GM19455 (cell line): Measurements from ENCODE around the gene ZBTB47.

Source experiments
- ATAC-seq: cut with Tn5 transposase; IDR thresholded peaks from one replicate; pipeline ENCODE4 v1.9.1; 2021; ENCODE audit not compliant: unreplicated experiment

The ZBTB47 gene

DNA sequence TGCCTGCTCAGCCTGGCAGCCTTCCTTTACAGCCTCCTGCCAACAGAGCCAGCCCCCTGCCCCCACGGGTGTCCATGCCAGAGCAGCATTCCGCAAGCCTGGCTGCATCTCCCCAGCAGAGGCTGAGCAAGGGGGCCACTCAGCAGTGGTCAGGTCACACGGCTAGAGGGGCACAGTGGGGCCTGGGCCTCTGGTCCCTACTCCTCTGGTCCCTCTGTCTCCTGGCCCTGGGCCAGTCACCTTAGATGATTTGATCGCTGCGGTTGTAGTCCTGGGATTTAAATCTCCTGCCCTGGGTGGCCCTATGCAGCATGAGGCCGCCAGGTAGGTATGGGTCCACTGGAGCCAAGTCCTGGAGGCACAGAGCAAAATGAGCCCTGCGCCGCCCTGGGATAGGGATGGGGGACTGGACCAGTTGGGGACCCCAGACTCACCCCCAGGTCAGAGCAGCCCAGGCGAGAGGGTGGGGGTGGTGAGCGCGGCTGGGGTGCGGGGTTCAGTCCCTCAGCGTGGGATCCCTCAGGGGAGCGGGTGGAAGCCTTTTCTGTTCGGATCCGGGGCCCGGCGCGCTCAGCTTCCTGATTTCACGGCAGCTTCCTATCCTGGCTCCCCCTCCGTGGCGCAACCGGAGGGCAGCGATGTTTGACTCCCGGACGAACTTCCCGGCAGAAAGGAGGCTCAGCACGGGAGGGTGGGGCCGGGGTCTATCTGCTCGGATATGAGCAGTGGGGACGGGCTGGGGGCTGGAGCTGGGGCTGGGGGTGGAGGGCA lies at the start of gene ZBTB47:
Gene ZBTB47, plus strand, starts transcription at position 138 of the 771 bp plus-strand sequence. CDS start 4,659 bp downstream, outside the sequence.
- ATAC-seq, result no peak

DNA sequence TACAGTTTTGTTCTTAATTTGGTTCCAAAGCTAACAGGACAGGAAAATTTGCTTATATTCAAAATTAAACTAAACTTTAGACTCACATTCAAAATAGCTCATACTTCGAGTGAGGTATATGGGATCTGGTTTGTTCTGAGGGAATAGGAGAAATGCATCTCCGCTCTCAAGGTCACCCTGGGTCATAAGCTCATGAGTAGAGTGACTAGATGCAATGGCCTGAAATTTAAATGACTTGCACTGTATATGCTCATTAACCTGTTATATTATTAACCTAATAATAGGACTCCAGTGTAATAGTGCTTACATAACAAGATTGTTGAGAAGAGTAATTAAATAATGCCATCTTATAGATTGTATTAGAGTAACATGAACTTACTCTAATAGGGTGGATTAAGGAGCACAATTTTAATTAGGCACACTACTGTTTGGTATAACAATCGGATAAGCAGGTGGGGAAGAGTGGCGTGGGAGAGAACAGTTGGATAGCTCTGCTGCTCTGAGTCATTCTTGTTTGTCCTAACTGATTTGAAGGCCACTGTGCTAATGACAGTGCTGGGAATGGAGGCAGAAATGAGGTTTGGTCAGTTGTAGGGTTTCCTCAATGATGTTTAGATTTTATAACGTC lies 47.8 kb upstream of the ZBTB47 start:
- no peak for ATAC-seq

DNA sequence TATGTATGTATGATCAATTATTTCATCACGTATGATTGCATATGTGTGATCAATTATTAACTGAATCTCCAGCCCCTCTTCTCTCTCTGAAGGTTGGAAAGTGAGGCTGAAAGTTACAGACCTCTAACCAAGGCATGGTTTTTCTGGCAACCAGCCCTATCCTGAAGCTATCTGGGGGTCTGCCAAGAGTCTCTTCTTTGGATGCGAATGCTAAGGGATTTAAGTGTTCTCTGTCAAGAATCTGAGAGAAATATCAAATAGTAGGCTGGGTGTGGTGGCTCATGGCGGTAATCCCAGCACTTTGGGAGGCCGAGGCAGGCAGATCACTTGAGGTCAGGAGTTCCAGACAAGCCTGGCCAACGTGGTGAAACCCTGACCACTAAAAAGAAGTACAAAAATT lies 44.9 kb upstream of the ZBTB47 start:
- no peak for ATAC-seq

DNA sequence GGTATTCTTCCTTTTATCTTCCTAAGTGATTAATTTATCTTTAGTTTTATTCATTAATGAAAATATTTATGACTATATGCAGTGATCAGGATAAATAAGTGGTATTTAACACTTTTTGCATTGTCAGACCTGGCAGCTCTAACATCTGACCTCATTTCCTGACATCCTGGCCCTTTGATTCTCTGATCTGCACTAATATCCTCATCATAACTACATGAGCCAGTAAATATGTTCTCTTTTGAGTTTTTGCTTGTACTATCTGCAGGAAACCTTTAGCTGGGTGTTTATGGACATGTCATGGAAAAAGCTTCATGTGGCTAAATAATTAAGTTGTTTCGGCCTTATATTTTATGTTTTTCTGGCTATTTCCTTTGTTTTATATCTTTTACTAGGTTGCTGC lies 42.5 kb upstream of the ZBTB47 start:
- no peak for ATAC-seq

DNA sequence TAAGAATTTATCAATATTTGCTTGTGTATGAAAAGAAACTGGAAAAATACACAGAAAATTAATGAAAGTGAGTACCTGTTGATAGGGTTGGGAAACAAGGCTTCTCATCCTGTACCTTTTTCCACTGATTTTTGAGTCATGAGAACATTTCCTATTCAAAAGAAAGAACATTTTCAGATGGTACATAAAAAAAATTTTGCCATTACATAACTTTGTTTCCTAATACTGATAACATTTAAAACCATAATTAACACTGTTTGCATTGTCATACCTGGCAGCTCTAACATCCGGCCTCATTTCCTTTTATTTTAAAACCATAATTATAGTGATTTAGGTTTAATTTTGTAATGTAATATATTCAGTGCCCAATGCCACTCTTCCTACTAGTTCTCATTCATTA lies 41.3 kb upstream of the ZBTB47 start:
- ATAC-seq, result no peak

DNA sequence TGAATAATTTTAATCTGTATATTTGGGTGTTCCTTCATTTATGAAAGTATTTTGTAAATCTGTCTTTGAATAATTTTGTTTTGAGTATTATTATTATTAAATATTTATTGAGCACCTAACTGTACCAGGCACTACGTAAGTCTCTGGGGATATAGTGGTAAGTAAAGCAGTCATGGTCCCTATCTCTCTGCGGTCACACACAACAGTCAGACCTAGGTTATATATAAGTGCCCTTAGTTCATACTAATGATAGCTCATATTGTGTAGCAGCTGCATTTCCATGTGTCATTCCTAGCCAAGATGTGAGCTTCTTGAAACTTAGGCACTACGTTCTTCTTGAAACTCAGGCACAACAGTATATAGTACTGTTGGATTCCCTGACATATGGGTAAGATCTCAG lies 40.6 kb upstream of the ZBTB47 start:
- ATAC-seq, result no peak

DNA sequence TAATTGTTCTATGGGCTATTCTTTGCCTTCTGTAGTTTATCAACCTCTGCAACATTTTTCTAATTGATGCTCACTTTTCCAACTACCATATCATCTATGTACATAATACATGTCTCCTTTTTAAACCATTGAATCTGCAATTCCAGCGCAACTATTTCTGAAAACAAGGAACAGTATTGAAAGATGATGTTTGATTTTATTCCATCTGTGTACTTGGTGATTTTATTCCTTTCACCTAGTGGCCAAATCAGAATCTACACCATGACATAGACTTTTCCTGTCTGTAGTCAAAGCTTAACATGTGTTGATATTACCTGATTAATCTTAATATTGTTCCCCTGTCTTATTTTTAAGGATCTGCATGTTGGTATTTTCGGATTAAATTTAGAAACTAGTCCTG lies 40.0 kb upstream of the ZBTB47 start:
- no peak for ATAC-seq

DNA sequence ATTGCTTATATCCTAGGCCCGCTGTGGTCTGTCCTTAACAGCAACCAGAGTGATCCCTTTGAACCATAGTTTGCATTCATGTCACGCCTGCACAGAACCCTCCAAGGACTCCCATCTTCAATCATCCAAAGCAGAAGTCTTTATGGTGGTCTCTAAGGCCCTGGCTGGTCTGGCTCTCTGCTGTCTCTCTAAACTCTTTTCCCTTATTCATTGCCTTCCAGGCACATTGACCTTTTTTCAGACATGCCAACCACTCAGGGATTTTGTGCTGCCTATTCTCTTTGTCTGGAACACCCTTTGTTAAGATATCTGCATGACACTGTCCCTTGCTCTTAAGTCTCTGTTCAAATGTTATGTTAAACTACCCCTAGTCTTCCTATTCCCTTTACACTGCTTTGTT lies 21.9 kb upstream of the ZBTB47 start:
- ATAC-seq, result no peak

DNA sequence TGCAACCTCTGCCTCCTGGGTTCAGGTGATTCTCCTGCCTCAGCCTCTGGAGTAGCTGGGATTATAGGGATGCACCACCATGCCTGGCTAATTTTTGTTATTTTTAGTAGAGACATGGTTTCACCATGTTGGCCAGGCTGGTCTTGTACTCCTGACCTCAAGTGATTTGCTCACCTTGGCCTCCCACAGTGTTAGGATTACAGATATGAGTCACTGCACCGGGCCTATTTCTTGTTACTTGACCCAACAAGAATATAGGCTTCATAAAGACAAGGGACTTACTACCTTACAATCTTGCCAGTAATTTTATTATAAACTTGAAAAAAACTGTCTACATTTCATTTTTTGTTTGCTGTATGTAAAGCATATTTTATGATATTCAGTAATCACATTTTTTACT lies 21.4 kb upstream of the ZBTB47 start:
- no peak for ATAC-seq

DNA sequence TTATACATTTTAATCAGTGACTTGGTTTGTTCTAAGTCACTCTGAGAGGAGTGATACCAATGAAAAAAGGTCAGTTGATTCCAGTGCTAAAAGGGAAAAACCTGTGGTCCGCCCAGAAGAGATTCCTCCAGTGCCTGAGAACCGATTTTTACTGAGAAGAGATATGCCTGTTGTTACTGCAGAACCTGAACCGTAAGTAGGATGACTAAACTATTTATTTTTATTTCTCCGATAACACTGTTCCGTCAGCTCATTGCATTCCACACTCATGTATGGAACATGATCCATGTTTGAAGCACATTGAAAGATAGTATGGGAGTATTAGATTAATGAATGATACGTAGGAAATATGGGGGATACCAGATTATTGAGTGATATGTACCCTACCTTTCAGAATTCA lies 20.0 kb upstream of the ZBTB47 start:
- no peak for ATAC-seq

DNA sequence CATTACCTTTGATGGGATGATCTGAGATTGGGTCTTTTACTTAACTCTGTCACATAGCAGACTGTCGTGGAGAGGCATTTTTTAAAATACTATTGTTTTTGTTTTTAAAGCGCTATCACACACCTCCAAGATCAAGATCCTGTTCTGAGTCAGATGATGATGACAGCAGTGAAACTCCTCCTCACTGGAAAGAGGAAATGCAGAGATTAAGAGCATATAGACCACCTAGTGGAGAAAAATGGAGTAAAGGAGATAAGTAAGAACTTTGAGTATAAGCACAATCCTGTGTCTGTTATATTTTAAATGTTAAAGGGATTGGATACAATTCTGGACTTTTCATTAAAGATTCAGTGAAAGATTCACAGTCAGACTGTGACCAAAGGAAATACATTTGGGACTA lies 18.4 kb upstream of the ZBTB47 start:
- no peak for ATAC-seq

DNA sequence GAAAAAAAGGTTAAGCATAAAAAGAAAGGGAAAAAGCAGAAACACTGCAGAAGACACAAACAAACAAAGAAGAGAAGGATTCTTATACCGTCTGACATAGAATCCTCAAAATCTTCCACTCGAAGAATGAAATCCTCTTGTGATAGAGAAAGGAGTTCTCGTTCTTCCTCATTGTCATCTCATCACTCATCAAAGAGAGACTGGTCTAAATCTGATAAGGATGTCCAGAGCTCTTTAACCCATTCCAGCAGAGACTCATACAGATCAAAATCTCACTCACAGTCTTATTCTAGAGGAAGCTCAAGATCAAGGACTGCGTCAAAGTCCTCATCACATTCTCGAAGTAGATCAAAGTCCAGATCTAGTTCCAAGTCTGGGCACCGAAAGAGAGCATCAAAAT lies 16.5 kb upstream of the ZBTB47 start:
- no peak for ATAC-seq

DNA sequence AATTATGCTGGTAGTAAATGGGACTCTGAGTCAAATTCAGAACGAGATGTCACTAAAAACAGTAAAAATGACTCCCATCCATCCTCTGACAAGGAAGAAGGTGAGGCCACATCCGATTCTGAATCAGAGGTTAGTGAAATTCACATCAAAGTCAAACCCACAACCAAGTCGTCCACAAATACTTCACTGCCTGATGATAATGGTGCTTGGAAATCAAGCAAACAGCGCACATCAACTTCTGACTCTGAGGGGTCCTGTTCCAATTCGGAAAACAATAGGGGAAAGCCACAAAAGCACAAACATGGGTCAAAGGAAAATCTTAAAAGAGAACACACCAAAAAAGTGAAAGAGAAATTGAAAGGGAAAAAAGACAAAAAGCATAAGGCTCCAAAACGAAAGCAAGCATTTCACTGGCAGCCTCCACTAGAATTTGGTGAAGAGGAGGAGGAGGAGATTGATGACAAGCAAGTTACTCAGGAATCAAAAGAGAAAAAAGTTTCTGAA lies 15.1 kb upstream of the ZBTB47 start:
- no peak for ATAC-seq

DNA sequence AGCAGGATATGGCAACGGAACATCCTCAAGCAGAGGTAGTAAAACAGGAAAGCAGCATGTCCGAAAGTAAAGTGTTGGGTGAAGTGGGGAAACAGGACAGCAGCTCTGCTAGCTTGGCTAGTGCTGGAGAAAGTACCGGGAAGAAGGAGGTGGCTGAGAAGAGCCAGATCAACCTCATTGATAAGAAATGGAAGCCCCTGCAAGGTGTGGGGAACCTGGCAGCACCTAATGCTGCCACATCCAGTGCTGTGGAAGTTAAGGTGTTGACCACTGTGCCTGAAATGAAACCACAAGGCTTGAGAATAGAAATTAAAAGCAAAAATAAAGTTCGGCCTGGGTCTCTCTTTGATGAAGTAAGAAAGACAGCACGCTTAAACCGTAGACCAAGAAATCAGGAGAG lies 14.3 kb upstream of the ZBTB47 start:
- no peak for ATAC-seq

DNA sequence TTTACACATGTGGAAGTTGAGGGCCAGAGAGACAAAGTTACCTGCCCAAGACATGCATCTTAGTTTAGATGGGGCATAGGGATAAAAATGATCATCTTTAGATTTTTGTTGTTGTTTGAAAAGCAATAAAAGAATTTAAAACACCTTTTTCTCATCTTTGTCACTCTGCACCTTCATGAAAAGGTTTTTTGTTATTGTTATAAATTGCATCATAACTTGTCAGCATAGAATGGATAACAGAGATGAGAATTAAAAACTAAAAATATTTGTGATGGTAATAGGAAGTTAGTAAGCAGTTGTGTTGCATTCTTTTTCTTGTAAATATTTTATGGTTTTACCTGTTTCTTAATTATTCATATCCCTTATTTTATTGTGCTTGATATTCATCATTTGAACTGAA lies 13.4 kb upstream of the ZBTB47 start:
- ATAC-seq, result no peak

DNA sequence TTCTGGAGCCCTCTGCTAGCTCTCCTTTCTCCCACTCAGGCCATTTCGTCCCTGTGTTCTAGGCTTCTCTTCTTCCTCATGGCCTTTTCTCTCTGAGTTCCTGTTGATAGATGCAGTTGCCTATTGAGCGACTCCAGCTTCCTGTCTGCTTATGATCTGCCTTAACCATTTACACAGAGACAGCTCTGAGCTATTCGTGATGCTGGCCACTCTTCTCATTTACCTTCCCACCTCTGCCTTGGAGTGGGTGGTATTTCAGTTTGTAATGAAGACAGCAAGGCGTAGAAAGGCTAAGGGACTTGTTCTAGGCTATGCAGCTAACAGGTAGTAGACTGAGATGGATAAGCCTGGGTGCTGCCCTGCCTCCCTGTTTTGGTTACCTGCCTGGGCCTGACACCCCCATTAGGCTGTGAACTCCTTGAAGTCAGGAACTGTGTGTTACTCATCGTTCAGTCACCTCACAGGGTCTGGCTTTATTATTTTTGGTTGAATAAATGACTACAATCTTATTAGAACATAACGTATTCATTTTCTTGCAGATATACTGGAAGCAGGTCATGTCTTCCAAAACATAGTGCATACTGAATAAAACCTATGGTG lies 12.6 kb upstream of the ZBTB47 start:
- no peak for ATAC-seq

DNA sequence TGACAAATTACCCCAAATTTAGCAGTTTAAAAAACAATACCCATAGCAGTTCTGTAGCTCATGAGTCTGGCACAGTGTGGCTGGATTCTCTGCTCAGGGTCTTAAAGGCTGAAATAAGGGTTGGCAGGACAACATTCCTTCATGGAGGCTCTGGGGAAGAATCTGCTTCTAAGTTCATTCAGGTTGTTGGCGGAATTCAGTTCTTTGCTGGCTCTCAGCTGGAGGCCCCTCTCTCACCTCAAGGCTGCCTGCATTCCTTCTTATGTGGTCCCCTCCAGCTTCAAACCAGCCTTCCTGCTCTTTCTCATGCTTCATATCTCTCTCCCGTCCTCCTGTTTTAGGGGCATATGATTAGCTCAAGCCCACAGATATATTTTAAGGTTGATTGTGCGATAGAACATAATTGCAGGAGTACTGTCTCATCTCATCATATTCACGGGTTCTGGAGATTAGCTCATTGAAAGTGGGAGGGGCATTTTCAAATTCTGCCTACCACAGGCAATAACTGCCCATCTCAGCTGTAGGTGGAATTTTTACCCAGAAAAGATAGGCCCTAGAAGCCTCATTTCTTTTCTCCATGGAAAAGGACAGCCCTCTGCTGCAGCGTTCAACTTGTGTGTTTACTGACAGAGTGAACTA lies 5.6 kb upstream of the ZBTB47 start:
- no peak for ATAC-seq

DNA sequence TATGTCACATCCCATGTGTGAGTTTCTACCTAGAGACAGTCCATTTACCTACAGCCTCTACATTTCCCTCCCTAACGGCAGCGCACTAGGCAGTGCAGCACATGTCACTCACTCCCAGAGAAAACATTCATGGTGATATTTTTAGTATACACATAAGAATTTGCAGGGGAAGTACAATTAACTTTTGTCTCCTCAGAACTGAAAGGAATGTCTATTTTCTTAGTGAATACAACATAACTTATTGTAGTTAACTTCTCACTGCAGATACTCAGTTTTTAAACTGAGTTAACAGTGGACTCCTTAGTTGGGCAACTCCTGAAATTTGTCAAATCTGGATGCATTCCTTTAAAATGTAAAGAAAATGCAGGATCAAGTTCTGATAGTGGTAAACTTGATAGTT lies 4.5 kb upstream of the ZBTB47 start:
- no peak for ATAC-seq

DNA sequence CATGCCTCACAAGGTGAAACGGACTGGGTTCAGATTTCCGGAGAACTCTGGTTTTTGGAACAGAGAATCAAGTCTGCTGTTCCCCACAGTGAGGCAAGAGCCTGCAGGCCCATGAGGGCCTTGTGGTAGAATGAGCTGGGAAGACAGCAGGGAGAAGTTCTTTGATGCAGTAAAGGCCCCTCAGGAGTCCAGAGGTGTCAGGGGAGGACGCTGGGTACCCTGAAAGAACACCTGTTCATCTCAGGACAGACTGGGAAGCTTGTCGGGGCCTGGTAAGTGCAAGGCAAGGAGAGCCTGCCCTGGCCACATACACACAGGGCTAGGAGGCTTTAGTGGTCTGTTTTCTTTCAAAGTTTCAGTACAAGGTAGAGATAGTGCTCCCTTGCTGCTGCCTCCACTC lies 3.7 kb upstream of the ZBTB47 start:
- ATAC-seq, result no peak

DNA sequence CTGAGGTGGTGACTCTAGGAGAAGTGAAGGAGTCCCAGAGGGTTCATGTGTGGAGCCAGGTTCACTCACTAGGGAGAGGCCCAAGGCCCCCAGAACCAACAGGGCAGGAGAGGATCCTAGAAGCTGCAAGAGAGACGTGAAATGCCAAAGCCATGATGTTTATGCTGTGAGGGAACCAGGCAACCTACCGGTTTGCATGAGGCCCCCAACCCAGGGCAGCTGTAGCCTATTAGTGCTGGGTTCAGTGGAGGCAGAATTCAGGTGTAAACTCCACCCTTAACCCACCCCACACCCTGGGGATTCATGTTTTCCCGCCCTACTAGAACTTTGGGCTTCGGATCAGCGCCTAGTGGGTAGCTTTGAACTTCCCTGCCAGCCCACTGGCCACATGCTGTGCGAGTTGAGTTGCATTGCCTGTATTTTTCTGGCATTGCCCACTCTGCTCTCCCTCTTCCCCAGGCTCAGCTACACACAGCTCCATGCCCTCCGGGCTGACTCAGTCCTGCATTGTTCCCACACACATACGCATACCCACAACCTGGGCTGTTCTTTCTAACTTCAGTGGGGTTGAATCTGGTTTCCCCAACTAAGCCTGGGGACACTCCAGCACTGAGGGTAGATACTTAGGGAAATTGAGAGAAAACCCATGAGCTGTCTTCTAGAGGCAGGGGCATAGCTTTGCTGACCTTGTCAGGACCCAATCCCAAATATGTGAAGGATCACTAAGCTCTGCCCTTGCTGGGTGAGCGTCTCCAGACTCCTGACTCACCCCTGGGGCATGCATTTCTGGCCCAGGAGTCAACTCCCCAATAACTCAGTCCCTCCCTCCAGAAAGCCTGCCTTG lies 2.0 kb upstream of the ZBTB47 start:
- ATAC-seq, result no peak

DNA sequence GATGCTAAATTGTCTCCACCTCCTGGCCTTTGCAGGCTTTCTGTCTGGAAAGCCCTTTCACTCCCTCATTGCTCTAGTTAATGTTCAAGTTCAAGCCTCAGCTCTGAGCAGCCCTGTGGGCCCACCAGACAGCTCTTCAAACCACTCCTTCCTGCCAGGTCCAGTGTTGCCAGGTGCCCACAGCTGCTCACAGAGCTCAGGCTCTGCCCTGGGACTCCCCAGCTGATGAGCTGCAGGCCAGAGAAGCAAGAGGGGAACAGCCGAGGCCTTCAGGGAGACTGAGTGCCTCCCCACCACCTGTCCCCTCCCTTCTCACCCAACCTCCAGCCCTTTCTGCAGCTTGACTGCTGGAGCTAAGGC lies 1.3 kb upstream of the ZBTB47 start:
- no peak for ATAC-seq
